Stimulated activated CD8-positive, alpha-beta memory T cell treated with anti-CD3 and anti-CD28 coated beads, Interleukin-4, amount 100 ng/mL, for 24 hours (primary cell): Measurements from ENCODE around the gene DYRK4.

ENCODE experiments used
- DNase-seq: peaks from one replicate; pipeline ENCODE4 v3.0.0-alpha.2; 2020; ENCODE audit warnings: low read depth

DYRK4 gene

DNA sequence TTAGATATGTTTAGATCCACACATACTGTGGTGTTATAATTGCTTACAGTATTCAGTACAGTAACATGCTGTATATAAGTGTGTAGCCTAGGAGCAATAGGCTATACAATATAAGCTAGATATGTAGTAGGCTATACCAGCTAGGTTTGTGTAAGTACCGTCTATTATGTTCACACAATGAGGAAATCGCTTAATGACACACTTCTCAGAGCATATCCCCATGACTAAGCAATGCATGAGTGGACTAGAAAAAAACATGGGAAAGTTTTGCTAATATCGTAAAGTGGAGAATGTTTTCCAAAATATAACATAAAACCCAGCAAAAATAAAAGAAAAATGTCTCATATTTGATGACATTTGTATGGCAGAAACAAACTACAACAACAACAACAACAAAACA is 59.5 kb downstream of the DYRK4 start:
- no peak for DNase-seq

DNA sequence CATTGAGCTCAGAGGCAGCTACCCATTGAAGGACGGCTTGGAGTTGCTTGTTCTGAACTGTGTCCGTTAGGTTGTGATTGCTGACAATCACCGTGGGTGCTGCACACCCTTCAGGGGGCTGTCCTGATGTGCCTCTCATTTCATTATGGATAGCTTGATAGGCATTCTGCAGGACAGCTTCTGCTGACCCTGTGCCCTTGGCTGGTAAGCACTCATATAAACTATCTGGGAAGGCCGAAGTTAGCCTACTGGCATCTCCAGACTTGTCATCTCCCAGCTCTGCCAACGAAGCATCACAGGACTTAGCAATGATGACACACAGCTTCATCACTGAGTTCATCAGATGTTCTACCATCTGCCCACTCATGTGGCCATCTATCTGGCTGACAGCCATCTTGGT is 64.5 kb downstream of the DYRK4 start:
- no peak for DNase-seq

DNA sequence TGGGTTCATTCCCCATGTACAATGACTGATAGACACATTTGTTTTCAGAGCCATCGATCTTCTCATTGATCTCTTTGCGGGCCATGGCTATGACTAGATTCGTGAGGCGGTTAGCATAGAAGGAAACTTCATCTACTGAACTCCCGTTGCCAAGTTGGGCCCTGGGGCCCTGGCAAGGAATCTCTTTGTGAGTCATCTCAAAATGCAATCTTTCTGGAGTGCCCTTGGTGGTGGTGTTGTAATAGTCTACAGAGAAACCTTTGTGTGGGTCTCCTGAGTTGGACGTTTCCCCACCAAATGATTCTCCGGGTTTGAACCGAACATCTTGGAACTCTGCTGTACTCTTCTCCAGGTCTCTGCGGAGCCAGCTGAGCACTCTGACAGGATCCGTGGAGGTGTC is 66.4 kb downstream of the DYRK4 start:
- DNase-seq, result no peak

DNA sequence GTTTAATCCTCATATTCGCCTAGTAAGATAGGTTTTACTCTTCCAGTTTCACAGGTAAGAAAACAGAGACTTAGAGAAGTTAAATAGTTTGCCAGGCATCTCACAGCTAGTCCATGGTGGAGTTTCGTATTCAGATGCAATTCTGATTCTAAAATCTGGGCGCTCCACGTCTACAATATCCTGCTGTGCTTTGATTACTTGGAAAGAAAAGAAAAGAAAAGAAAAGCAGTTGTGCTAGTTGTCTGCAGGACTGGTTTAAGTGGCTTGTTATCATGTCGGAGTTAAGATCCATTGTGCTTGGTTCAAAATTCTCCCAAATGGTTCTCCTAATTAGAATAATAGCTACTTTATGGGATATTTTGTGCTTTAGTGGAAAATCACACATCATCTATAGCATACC is 68.3 kb downstream of the DYRK4 start:
- DNase-seq, result no peak

DNA sequence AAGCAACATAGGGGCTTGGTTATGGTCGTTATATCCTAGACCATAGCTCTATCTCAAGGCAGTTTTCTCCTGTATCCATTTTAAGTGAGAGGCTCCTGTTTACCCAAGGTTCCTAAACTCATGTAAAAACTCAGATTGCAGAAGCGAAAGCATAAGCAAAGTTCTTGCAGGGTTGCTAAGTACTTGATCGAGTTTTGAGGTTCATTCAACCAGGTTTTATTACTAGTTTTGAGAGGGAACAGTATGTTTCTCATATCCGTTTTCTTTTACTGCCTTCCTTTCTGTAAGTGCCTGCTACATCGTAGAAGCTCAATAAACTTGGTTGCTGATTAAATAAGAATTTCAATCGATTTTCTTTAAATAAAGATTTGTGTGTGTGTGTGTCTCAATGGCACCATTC is 81.7 kb downstream of the DYRK4 start:
- DNase-seq, result no peak

DNA sequence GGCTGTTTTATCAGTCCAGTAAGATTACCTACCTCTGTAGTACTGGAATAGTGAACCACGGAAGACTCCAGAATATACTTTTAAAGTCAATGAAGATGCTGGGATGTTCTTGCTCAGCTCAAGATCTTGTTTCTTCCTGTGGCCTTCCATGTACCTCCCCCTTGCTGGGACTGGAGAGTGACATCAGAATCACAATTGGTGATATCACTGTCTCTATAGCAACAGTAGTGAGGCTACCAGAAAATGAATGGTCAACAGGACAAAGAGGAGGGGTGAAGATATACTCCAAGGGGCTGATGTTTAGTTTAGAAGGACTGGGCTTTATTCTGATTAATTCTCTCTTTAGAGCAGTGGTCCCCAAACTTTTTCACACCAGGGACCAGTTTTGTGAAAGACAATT is 83.0 kb downstream of the DYRK4 start:
- no peak for DNase-seq

DNA sequence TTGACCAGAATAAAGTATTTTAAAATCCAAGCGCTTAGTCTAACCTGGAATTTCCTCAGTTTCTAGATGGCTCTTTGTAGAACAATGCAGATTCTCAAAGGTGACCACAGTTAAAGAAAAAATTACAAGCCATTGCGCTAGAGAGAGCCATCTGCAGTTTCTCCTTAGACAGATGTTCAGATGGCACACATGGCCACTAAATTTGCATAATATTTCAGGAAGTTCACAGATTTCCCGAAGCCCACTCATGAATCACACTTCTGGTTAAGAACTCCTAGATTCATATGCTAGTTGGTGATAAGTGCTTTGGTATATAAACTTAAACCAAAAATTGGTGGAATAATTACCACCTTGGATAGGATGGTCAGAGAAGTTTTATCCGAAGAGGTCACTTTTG is 86.1 kb downstream of the DYRK4 start:
- no peak for DNase-seq

DNA sequence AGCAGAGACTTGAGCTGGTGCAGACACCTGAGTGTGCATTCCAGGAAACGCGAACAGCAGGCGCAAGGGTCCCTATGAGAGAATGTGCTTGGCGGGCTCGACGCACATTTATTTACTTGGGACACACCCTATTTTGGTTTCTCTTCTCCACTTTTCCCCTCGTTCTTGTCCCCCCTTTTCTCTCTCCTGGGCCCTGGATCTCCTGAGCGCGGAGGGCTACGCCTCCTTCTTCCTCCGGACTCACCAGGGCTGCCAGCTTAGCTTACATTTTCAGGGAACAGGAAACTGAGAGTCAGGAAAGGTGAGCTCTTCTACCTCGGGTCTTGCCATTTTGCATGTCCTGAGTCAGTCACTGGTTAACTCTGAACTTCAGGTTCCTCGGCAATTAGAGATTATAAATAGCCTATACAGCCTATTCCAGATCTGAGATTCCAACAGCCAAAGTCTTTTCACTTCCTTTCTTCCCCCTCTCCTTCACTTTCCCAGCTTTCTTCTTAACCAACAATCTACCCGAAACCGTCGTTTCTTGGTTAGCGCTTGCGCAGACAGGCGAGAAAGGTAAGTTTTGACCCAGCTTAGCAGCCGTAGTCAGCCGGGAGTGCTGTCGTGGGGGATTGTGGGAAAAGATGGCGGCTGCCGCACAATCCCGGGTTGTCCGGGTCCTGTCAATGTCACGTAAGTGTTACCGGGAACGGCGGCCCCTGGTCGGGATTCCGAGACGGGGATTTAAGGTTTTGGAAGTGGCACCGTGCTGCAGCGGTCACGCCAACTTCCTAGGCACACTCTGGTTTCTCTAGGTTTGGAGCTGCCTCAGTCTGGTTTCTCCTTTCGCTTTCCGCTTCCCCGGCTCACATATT is 86.7 kb downstream of the DYRK4 start, which contains the start of the genes AKAP3 and NDUFA9:
TSS of gene AKAP3 (minus strand) at position 551 of the 857 bp plus-strand sequence. CDS start 10,855 bp downstream, outside the sequence.
TSS of gene NDUFA9 (plus strand) at position 614 of the 857 bp plus-strand sequence. CDS start at position 627, 13 bp downstream.
- DNase-seq, result peak; percentile 67

DNA sequence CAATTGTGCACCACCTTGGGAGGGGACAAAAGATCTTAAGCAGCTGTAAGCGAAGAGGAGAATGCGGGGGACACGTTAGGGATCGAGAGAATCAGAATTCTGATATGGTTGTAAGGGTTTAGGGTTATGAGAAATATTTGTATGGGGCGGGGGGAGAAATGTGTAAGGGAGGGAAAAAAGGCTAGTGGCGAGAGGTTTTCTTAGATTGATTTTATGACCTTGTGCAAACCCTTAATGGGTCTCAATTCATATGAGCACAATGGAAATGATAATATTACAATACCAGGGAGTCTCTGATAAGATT is 87.3 kb downstream of the DYRK4 start:
- no peak for DNase-seq

DNA sequence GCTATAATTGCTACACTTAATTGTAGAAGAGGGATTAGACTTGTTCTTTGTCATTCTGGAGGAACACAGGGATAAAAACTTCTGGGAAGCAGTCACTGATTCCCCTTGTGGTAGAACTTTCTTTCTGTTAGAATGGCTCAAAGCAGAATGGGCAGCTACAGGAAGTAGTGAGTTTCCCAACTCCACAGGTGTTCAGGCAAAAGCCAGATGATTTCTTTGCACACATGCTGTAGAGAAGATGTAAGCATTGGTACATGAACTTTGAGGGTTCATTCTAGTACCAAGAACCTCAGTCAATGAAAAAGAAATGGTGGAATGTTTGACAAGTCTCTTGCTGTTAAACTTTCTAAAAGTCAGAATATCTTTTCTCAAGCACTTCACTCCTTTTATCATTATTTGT is 91.2 kb downstream of the DYRK4 start:
- DNase-seq, result no peak

DNA sequence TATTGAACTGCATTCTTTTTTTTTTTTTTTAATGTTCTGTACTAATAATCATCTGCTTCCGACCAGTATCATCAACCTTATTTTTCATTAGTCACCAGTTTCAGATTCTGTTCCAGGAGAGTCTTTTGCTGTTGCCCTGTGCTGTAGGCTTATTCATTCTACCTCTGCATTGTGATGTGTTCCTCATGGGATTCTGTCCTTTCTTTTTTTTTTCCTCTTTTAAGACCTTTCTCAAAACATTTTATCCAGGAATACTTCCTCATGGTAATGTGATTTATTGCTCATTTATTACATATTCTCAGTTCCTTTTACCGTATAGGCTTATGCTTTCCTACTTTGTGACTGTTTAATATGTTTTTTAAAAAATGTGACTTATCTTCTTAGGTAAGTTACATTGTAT is 91.7 kb downstream of the DYRK4 start:
- DNase-seq, result no peak
